Nucleus accumbens (tissue), 56 donors: ENCODE results near the gene NR2F1-AS1.
"Not testable (repeated sequence)": the region's sequence is repeated elsewhere in the genome, so short reads cannot be mapped to it uniquely, and the experiment has no call there.

Source experiments
- DNase-seq, 56 donors: peaks; one replicate each; lab custom pipeline; 2025; lab: John Stamatoyannopoulos, UW

The NR2F1-AS1 gene

DNA sequence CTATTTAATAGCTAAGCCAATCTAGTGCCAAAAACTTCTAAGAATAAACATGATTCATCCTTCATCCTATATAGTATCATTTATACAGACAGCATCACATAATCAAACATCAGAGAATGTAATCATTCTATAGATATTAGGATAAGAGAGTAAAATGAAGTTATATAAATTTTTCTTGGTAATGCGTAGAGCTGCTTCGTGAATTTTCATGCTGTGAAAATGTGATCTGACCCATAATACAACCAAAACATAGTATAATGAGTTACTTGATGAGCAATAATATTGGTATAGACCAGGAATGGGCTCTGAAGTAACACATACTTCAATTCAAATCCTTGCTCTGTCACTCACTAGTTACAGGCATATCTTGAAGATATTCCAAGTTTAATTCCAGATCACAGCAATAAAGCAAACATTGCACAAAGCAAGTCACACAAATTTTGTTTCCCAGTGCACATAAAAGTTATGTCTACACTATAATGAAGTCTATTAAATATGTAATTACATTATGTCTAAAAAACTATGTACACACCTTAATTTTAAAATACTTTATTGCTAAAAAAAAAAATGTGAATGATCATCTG lies 23.9 kb downstream of the NR2F1-AS1 start:
- DNase-seq = no peak

DNA sequence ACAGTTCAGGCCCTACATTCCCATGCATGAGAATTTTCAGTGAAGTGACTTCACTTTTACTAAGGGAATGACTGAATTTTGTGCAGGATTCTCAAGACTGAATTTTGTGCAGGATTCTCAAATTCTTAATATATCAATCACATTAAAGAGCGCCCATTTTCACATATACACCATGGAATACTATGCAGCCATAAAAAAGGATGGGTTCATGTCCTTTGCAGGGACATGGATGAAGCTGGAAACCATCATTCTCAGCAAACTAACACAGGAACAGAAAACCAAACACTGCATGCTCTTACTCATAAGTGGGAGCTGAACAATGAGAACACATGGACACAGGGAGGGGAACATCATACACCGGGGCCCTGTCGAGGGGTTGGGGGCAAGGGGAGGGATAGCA lies 31.4 kb downstream of the NR2F1-AS1 start:
- not testable (repeated sequence) for DNase-seq

DNA sequence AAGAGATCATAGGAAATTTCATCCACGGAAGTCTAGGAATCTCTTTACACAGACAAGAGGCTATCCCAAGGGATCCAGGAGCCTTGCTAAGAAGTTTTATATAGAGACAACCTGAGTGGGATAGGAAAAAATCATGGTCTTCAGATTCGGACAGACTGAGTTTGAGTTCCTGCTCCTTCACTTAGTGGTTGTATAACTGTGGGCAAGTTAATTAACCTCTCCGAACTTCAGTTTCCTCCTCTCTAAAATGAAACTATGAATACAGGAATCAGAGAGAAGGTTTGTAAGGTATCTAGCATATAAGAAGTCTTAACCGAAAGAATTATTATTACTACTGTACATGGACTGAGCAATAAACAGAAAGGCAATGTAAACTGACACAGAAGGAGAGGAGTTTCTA lies 35.1 kb downstream of the NR2F1-AS1 start:
- DNase-seq = no peak

DNA sequence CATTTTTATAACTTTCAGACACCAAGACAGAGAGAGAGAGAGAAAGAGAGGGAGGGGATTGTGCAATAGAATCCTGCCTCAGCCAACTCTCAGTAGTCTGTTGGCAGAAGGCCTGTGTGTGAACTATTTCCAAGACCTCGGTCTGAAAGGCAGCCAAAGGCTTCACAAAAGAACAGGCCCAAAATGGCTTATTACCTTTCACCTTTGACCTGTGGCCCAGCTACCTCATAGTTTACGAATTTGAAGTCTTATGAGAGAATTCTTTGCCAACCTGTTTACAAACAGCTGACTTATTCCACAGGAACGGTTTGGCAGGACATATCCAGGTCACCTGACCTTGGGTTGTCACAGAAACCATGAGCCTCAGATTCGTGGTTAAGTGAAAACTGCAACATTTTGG lies 48.6 kb downstream of the NR2F1-AS1 start:
- DNase-seq = peak in 44 of 56 donors; percentile 0 to 76 (median 17)

DNA sequence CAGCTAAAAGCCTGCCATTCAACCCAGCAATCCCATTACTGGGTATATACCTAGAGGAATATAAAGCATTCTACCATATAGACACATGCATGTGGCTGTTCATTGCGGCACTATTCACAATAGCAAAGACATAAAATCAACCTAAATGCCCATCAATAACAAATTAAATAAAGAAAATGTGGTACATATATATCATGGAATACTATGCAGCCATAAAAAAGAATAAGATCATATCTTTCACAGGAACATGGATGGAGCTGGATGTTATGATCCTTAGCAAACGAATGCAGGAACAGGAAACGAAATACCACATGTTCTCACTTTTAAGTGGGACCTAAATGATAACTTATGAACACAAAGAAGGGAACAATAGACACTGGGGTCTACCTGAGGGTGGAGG lies 59.2 kb downstream of the NR2F1-AS1 start:
- DNase-seq = not testable (repeated sequence)

DNA sequence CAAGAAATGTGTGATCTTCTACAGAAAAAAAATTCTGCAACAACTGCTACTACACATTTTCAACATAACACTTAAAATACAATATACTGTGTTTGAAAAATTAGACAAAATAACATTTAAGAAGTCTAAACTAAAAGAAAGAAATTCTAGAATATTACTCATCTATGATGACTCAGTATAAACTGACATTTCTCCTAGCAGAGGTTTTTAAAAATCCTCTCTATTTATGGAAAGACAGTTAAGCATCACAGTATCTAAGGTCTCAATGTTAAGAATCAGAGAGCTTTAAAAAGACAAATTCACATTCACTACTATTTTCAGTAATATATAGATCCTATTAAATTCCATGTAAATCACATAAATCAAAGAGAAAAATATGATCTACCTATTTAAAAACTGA lies 61.3 kb downstream of the NR2F1-AS1 start:
- DNase-seq = no peak

DNA sequence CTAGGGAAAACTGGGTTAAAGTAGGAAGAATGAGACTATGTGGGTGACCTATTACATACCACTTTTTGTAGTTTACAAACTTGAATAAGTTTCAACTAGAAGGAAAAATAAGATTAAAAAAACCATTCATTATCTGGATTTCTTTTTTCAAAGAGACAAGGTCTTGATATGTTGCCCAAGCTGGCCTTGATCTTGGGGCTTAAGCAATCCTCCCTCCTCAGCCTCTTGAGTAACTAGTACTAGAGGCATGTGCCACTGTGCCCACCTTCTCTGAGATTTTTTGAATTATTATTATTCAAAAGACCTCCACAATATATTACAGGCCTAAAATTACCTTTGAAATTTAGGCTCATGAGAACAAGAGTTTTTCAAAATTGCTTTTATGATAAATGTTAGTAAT lies 63.2 kb downstream of the NR2F1-AS1 start:
- DNase-seq = no peak

DNA sequence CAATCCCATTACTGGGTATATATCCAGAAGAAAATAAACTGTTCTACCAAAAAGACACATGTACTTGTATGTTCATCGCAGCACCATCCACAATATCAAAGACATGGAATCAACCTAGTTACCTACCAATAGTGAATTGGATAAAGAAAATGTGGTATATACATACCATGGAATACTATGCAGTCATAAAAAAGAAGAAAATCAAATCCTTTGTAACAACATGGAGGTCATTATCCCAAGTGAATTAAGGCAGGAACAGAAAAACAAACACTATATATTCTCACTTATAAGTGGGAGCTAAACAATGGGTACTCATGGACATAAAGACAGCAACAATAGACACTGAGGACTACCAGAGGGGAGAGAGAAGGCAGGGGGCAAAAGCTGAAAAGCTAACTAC lies 67.7 kb downstream of the NR2F1-AS1 start:
- DNase-seq = no peak

DNA sequence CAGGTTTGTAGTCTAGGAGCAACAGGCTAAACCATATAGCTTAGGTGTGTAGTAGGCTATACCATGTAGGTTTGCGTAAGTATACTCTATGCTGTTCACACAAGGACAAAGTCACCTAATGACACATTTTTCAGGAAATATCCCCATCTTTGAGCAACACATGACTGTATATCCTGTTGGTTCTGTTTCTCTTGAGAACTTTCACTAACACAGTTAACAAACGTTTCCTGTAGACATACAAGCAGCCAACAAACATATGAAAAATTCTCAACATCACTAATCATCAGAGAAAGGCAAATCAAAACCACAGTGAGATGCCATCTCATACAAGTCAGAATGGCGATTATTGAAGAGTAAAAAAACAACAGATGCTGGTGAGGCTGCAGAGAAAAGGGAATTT lies 68.2 kb downstream of the NR2F1-AS1 start:
- DNase-seq = no peak

DNA sequence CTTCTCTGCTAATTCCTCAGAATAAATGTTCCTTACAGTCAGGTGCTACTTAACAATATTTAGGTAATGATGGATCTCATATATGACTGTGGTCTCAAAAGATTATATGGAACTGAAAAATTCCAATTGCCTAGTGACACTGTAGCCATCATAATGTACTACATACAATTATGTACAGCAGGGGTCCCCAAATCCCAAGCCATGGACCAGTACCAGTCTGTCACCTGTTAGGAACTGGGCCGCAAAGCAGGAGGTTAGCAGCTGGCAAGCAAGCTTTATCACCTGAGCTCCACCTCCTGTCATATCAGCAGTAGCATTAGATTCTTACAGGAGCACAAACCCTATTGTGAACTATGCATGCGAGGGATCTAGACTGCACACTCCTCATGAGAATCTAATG lies 69.6 kb downstream of the NR2F1-AS1 start:
- DNase-seq = no peak

DNA sequence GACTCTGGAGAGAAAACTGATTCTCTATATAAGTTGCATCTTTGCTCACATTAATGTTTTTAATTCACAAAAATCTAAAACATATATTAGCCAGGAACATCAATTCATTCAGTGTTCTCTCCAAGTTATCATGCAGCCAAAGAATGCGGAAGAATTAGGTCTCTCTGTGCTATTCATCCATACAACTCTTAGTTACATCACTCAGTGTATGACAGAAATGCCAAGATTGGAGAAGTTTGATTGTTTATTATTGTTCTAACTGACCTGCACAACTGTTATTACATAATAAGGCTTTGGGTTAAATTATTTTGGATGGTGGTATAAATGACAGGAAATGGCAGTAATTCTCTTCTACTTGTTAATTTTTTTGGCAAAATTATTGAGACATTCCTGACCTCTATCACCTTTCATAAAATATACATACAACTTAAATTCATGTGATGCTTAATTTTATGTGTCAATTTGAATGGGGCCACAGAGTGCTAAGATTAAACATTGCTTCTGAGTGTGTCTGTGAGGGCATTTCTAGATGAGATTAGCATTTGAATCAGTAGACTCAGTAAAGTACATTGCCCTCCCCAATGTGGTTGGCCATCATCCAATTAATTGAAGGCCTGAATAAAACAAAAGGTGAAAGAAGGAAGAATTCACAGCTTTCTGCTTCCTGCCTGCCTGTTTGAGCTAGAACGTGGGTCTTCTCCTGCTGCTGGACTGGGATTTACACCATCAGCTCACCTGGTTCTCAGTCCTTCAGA lies 70.2 kb downstream of the NR2F1-AS1 start:
- DNase-seq = peak in 2 of 56 donors; percentile 0 to 2

DNA sequence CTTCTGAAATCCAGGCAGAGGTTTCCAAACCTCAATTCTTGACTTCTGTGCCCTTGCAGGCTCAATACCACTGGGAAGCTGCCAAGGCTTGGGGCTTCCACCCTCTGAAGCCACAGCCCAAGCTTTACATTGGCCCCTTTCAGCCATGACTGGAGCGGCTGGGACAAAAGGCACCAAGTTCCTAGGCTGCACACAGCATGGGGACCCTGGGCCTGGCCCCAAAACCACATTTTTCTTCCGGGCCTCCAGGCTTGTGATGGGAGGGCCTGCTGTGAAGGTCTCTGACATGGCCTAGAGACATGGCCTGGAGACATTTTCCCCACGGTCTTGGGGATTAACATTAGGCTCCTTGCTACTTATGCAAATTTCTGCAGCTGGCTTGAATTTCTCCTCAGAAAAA lies 75.5 kb downstream of the NR2F1-AS1 start:
- not testable (repeated sequence) for DNase-seq

DNA sequence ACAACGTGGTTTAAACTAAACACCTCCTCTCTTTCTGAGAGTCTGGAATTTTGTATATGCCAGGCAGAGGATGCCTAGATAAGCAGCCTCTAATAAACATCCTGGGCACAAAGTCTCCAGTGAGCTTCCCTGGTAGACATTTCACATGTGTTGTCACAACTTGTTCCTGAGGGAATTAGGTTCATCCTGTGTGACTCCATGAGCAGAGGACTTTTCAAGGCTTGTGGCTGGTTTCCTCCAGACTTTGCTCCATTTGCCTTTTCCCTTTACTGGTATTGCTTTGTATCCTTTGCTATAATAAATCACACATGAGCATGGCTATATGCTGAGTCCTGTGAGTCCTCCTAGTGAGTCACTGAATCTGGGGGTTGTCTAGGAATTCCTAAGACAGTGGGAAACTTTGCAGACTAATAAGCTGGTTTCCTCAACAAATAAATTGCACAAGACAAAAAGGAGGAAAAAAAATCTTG lies 77.4 kb downstream of the NR2F1-AS1 start:
- DNase-seq = no peak

DNA sequence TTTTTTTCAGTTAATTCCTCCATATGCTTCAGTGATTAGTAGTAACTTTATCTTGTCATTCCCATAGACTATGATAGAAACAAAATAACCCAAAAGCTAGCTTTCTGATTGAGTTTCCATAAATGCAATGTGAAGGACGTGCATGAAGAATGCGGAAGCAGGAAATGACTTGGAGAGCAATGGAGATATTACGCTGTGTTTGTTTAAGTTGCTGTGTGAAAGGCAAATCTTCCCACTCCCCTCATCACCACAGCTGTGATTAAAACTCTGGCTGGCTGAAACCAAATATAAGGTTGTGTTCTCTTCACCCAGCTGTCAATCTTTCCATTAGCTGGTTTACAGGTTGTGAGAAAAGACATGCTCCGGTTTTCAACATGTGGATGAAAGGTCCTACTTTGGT lies 83.9 kb downstream of the NR2F1-AS1 start:
- no peak for DNase-seq

DNA sequence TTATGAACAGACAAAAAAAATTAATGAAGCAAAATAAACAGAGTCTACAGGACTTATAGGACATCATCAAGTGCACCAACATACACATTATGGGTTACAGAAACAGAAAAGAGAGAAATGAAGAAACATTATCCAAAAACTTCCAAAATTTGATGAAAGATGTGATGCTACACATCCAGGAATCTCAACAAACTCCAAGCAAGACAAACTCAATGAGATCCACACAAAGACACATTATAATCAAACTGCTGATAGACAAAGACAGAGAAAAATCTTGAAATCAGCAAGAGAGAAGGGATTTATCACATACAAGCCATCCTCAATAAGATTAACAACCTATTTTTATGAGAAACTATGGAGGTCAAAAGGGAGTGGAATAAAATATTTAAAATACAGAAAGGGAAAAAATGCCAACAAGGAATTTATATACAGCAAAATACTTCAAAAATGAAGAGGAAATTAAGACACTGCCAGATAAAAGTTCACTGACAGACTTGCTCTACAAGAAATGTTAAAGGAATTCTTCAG lies 101.0 kb downstream of the NR2F1-AS1 start:
- no peak for DNase-seq

DNA sequence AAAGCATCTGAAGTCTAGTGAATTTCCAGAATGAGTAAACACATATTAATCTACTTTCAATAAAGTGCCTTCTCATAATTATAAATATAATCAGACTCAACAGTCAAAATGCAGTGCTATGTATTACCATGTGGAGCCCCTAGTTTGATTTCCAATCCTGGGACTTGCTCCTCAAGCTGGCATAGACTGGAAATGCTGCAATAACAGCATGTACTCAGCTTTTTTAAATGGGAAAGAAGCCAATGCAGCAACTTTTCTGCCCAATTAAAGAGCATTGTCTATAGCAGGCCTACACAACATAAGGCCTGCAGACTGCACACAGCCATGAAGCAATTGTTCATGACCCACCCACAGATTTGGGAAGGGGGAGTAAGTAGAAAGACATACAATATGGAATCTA lies 103.2 kb downstream of the NR2F1-AS1 start:
- no peak for DNase-seq

DNA sequence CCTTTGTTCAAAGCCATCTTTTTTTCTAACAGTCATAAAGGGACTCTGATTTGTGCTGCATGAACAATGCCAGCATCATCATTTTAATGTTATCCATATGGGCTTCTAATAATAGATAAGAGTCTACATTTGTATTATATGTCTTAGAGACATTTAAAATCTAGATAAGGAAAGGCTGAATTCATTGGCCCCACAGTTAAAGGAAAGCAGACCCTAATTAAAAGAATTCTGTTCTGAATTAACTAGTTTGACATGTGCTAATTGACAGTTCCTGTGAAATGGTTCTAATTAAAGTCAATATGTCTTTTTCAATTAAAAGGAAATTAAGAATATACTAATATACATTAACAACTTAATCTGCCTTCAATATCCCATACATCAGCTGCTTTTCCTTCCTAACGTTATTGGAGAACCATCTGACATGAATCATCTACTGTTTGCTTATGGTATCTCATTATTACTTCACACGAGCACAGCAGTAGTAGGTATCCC lies 104.7 kb downstream of the NR2F1-AS1 start:
- DNase-seq = no peak

DNA sequence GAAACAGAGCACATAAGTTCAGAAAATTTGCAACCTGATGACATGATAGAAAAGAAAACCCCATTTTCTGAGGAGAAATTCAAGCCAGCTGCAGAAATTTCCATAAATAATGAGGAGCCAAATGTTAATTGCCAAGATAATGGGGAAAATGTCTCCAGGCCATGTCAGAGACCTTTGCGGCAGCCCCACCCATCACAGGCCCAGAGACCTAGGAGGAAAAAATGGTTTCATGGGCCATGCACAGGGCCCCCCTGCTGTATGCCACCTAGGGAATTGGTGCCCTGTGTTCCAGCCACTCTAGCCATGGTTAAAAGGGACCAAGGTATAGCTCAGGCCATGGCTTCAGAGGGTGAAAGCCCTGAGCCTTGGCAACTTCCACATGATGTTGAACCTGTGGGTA lies 118.1 kb downstream of the NR2F1-AS1 start:
- no peak for DNase-seq

DNA sequence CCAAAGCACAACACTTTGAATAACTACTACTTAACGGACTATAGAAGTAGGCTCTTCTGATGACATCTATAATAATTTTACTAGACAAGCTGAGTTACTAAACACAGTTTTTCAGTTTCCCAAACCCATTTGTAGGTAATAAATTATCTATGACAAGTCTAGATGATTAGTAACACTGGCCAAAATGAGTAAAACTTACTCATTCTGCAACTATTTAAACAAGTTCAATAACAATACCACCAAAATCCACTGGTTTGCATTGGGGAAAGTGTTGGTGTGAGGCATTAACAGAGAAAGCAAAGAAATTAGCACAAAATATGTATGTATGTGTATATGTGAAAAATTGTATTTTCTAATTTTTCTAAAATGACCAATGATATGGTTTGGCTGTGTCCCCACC lies 119.3 kb downstream of the NR2F1-AS1 start:
- no peak for DNase-seq

DNA sequence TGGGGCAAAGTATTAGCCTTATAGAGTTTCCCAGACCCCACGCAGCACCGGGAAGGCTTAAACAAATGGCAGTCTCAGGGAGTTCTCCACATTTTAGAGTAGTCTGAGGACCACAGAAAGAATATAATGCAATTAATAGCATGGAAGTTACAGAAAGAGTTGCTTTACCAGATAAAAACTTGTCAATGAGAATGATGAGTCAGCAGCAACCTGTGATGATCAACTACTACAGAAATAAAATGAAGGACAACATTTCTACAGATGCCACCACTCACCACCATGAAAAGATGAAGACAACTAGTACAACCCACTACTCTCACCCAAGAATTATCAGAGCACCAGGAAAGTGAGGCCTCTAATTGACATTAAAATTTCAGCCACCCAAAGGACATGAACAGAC lies 120.7 kb downstream of the NR2F1-AS1 start:
- DNase-seq = no peak

DNA sequence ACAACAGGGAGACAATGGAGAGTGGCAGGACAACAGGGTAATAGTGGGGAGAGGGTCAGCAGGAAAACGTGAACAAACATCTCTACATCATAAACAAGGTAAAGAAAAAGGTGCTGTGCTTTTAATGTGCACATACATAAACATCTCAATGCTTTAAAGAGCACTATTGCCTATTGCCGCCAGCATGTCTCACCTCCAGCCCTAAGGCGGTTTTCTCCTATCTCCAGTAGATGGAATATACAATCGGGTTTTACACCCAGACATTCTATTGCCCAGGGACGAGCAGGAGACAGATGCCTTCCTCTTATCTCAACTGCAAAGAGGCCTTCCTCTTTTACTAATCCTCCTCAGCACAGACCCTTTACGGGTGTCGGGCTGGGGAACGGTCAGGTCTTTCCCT lies 124.2 kb downstream of the NR2F1-AS1 start:
- not testable (repeated sequence) for DNase-seq

DNA sequence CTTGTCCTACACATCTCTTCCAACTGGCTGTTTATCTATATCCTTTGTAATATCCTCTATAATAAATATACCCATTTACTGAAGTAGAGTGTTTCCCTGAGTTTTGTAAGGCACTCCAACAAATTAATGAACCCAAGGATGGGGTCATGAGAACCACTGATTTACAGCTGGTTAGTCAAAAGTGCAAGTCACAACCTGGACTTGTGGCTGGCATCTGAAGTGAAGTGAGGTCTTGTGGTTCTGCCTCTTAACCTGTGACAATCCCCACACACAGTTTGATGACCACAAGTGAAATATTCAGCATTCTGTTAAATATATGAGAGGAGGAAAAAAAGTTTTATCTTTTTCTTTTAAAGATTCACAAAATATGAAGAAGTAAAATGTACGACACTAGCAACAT lies 126.1 kb downstream of the NR2F1-AS1 start:
- no peak for DNase-seq
